A549 (cell line): ENCODE results near the gene PRPF8. TPM values are rescaled to one million over a fixed set of nuclear protein-coding genes. Genes with fewer than 3 reads are reported as not detected.

Experiments
- ATAC-seq, 2 experiments: fragments of 200-7000 bp in 1 of 2; fragments of >200 bp in 1 of 2; cut with Nextera tagmentation in 1 of 2; cut with Tn5 transposase in 1 of 2; 3 replicates each; pipeline versions ENCODE4 v1.8.0 to v1.9.1; 2018 to 2020; ENCODE audit warnings: mild to moderate bottlenecking in 1 of 2, moderate library complexity in 1 of 2
- CTCF ChIA-PET: fragments of 300-600 bp; sonication (Branson Sonifier 250); formaldehyde crosslinking; extraction: SDS; loops from one replicate; lab custom pipeline; 2021; ENCODE audit warnings: antibody characterized with exemption, inconsistent platforms; lab: Yijun Ruan, JAX
- POLR2A ChIA-PET: fragments of 350-600 bp; formaldehyde crosslinking; extraction: SDS; loops from one replicate; lab custom pipeline; 2021; ENCODE audit warnings: antibody characterized with exemption, inconsistent platforms; lab: Yijun Ruan, JAX
- DNase-seq, 2 experiments: peaks; one replicate each; pipeline versions ENCODE4 v3.0.0 to v3.0.0-alpha.2; 2011 to 2016; ENCODE audit warnings: low read depth in 1 of 2, low spot score in 1 of 2
- FAIRE-seq: peaks from 2 replicates; lab custom pipeline; 2011; peaks lifted over from hg19 to GRCh38; lab: Jason Lieb, UNC
- H3K27ac ChIP-seq, 2 experiments: fragments of >200 bp; sonication (Bioruptor Twin); formaldehyde crosslinking; 3 replicates each; pipeline ENCODE4 v1.5.1; 2016 to 2017
- H3K4me1 ChIP-seq: fragments of >200 bp; sonication (Bioruptor Twin); formaldehyde crosslinking; 3 replicates; pipeline ENCODE4 v1.6.1; 2016
- H3K4me2 ChIP-seq: fragments of >200 bp; sonication (Bioruptor Twin); formaldehyde crosslinking; 3 replicates; pipeline ENCODE4 v1.6.1; 2016
- H3K4me3 ChIP-seq: fragments of >200 bp; sonication (Bioruptor Twin); formaldehyde crosslinking; 3 replicates; pipeline ENCODE4 v1.5.1; 2016
- H3K9me3 ChIP-seq: fragments of >200 bp; sonication (Bioruptor Twin); formaldehyde crosslinking; 3 replicates; pipeline ENCODE4 v1.6.1; 2016
- CHD2 ChIP-seq: fragments of 150-350 bp; IDR thresholded peaks from 2 replicates; pipeline ENCODE4 v1.6.1; 2014; ENCODE audit warnings: low read length; ENCODE audit not compliant: partially characterized antibody
- EHF ChIP-seq: fragments of 250-450 bp; sonication (Bioruptor Pico); IDR thresholded peaks from 2 replicates; pipeline ENCODE4 v1.5.0; 2020; ENCODE audit warnings: mild to moderate bottlenecking
- ESRRA ChIP-seq: fragments of 150-350 bp; IDR thresholded peaks from 2 replicates; pipeline ENCODE4 v1.6.1; 2014; ENCODE audit warnings: mild to moderate bottlenecking, low read length, borderline replicate concordance
- FOSB ChIP-seq: fragments of 250-450 bp; sonication (Bioruptor Pico); IDR thresholded peaks from 2 replicates; pipeline ENCODE4 v1.5.0; 2020; ENCODE audit warnings: mild to moderate bottlenecking, moderate library complexity
- FOSL2 ChIP-seq, 2 experiments: fragments of 450-650 bp in 1 of 2; fragments of >200 bp in 1 of 2; sonication (Bioruptor Twin) in 1 of 2; formaldehyde crosslinking; IDR thresholded peaks; 2 replicates each; pipeline versions ENCODE4 v1.5.0 to v1.6.1; 2016 to 2020; ENCODE audit warnings: mild to moderate bottlenecking in 1 of 2, moderate library complexity in 1 of 2
- GATA3 ChIP-seq: IDR thresholded peaks from 2 replicates; pipeline ENCODE4 v1.6.1; 2012; ENCODE audit warnings: borderline replicate concordance
- JUN ChIP-seq, 2 experiments: fragments of >200 bp; sonication (Bioruptor Twin); formaldehyde crosslinking; IDR thresholded peaks; 2 replicates in 1 of 2; 3 replicates in 1 of 2; pipeline ENCODE4 v1.6.1; 2016 to 2017
- MAZ ChIP-seq: fragments of 150-350 bp; IDR thresholded peaks from 2 replicates; pipeline ENCODE4 v1.6.1; 2014; ENCODE audit warnings: antibody characterized with exemption, low read depth, low read length, borderline replicate concordance
- NR3C1 ChIP-seq: fragments of >200 bp; sonication (Bioruptor Twin); formaldehyde crosslinking; IDR thresholded peaks from 3 replicates; pipeline ENCODE4 v1.6.1; 2017
- PBX3 ChIP-seq: IDR thresholded peaks from 2 replicates; pipeline ENCODE4 v1.6.1; 2012
- PHF8 ChIP-seq: fragments of 200-600 bp; sonication (generic); IDR thresholded peaks from 2 replicates; pipeline ENCODE4 v1.6.1; 2016; ENCODE audit warnings: low read depth, mild to moderate bottlenecking, antibody characterized with exemption, moderate library complexity, borderline replicate concordance
- POLR2A ChIP-seq: IDR thresholded peaks from 2 replicates; pipeline ENCODE4 v1.6.1; 2012; ENCODE audit warnings: mild to moderate bottlenecking, low read length
- POLR2AphosphoS2 ChIP-seq: conservative IDR thresholded peaks from 2 replicates; pipeline ENCODE4 v1.6.1; 2012; ENCODE audit warnings: low read length, improper control_type of control experiment, inconsistent platforms
- RAD21 ChIP-seq, 2 experiments: fragments of >200 bp in 1 of 2; sonication (Bioruptor Twin) in 1 of 2; formaldehyde crosslinking in 1 of 2; IDR thresholded peaks in 1 of 2; conservative IDR thresholded peaks in 1 of 2; 2 replicates in 1 of 2; 3 replicates in 1 of 2; pipeline ENCODE4 v1.6.1; 2012 to 2018; ENCODE audit warnings: inconsistent platforms in 1 of 2
- RCOR1 ChIP-seq: fragments of 150-350 bp; IDR thresholded peaks from 2 replicates; pipeline ENCODE4 v1.6.1; 2014; ENCODE audit warnings: antibody characterized with exemption, low read length, low read depth
- RNF2 ChIP-seq: fragments of 200-600 bp; sonication (generic); IDR thresholded peaks from 2 replicates; pipeline ENCODE4 v1.6.1; 2016; ENCODE audit warnings: low read depth, mild to moderate bottlenecking, antibody characterized with exemption, moderate library complexity, borderline replicate concordance
- SMC3 ChIP-seq: fragments of >200 bp; sonication (Bioruptor Twin); formaldehyde crosslinking; IDR thresholded peaks from 3 replicates; pipeline ENCODE4 v1.6.1; 2018; ENCODE audit warnings: inconsistent platforms
- SREBF2 ChIP-seq: fragments of 450-650 bp; IDR thresholded peaks from 2 replicates; pipeline ENCODE4 v1.6.1; 2014; ENCODE audit warnings: mild to moderate bottlenecking, moderate library complexity
- TFCP2L1 ChIP-seq: fragments of 250-450 bp; sonication (Bioruptor Pico); IDR thresholded peaks from 2 replicates; pipeline ENCODE4 v1.5.0; 2021; ENCODE audit warnings: mild to moderate bottlenecking
- USF2 ChIP-seq: fragments of 450-650 bp; IDR thresholded peaks from 2 replicates; pipeline ENCODE4 v1.6.1; 2014; ENCODE audit warnings: antibody characterized with exemption
- ZNF302 ChIP-seq: fragments of 250-450 bp; sonication (Bioruptor Pico); IDR thresholded peaks from 2 replicates; pipeline ENCODE4 v1.9.0; 2021; ENCODE audit warnings: inconsistent platforms, mild to moderate bottlenecking, moderate library complexity
- ZSCAN20 ChIP-seq: fragments of 250-450 bp; sonication (Bioruptor Pico); IDR thresholded peaks from 2 replicates; pipeline ENCODE4 v1.8.0; 2022; ENCODE audit warnings: mild to moderate bottlenecking, moderate library complexity
- whole genome bisulfite sequencing: methylation state at CpG from one replicate; pipeline ENCODE4 v1.1.6; 2017; ENCODE audit errors: missing lambda C conversion rate; 5-methylcytosine and 5-hydroxymethylcytosine counted together
- polyA plus RNA-seq, 4 experiments: library from polyadenylated mRNA; depleted of rRNA in 3 of 4; stranded (reverse); fragments of >200 nt; fragmentation: RNase III in 1 of 4; extraction: RNeasy Plus Mini Kit Qiagen cat#74134 plus additional on column Dnase treatment in 1 of 4; gene quantifications; 2 replicates in 3 of 4; 3 replicates in 1 of 4; pipeline ENCODE4 v1.2.3, GENCODE V29; 2011 to 2017
- TF ChIP-seq, protein P1 (sequence below): fragments of >200 bp; sonication (Bioruptor Twin); formaldehyde crosslinking; IDR thresholded peaks from 3 replicates; pipeline ENCODE4 v1.5.1; 2016
- TF ChIP-seq, protein P2 (sequence below): IDR thresholded peaks from 2 replicates; pipeline ENCODE4 v1.6.1; 2012

The PRPF8 gene
- polyA plus RNA-seq, 2 of the 4 experiments (the other 2 are of a cell fraction), result 234 to 263 TPM

- WGBS, result 35% methylated on average over 19 of the region's 23 CpGs
- ATAC-seq, result peak; percentile 45 to 59
- TF ChIP-seq RCOR1 (no peak), POLR2AphosphoS2 (0 out of 2 replicates have a peak, but pooled peaks have one; percentile 86), EHF (CRISPR knock-in tag) (no peak), ZNF302 (CRISPR knock-in tag) (no peak), ESRRA (peak; percentile 60; the same call in 1 of the 2 replicates), GATA3 (peak; percentile 43; the same call in 1 of the 2 replicates), PBX3 (0 out of 2 replicates have a peak, but pooled peaks have one; percentile 20), ZSCAN20 (CRISPR knock-in tag) (no peak), MAZ (no peak), SMC3 (no peak), TFCP2L1 (CRISPR knock-in tag) (peak; percentile 71; the same call in 1 of the 2 replicates), RNF2 (no peak), USF2 (0 out of 2 replicates have a peak, but pooled peaks have one; percentile 7)
- peaks cover 23% of the 10 kb centered on the region for H3K4me1 ChIP-seq
- CTCF ChIA-PET, result interaction anchor here (0.6 to 11.7 kb wide), 32 partner anchors 8 to 397 kb away, joined by 3 to 204 read pairs (median 10); partner anchors contain the start of genes INPP5K, PITPNA, PRPF8 and RTN4RL1
- H3K4me2 ChIP-seq, result peak within 1 kb of the TSS; percentile 97
- peak within 1 kb of the TSS; percentile 85 to 89 for H3K27ac ChIP-seq
- POLR2A ChIA-PET, result interaction anchor here (0.6 to 3.4 kb wide), 15 partner anchors 9 to 134 kb away, joined by 3 to 43 read pairs (median 9); no protein-coding TSS in a partner anchor
- no peaks in the 10 kb centered on the region for H3K9me3 ChIP-seq
- peak; percentile 62 to 74 for DNase-seq
- FAIRE-seq, result no peak
- peak within 1 kb of the TSS; percentile 54 for H3K4me3 ChIP-seq
Observed at GRCh38 chr17:1649844-1650501, 34.7 kb downstream of the PRPF8 start, which contains the start of gene RILP. Gene RILP (minus strand): TSS chr17:1649866. CDS start chr17:1649804, 62 bp downstream.

GRCh38 chr17:1648963-1649843 lies 35.5 kb downstream of the PRPF8 start:
- Histone ChIP-seq H3K4me2 (peak overlapping the region; percentile 97), H3K27ac (peak overlapping the region; percentile 85 to 89), H3K4me3 (peak overlapping the region; percentile 54), H3K9me3 (no peaks in the 10 kb centered on the region), H3K4me1 (peaks cover 30% of the 10 kb centered on the region)
- DNase-seq (peak; percentile 88 to 97), ATAC-seq (peak; percentile 61 to 74), FAIRE-seq (no peak)
- 0% methylated on average over 16 of the region's 100 CpGs for WGBS
- ChIA-PET POLR2A (interaction anchor here (0.6 to 3.4 kb wide), 23 partner anchors 9 to 768 kb away, joined by 3 to 43 read pairs (median 7); partner anchors contain the start of genes INPP5K, SLC43A2 and WDR81), CTCF (interaction anchor here (0.5 to 11.7 kb wide), 51 partner anchors 9 to 1927 kb away, joined by 3 to 204 read pairs (median 6); partner anchors contain the start of genes INPP5K, PITPNA, PRPF8 and RTN4RL1)
- TF ChIP-seq FOSL2 (IDR thresholded peaks at IDR 0.05) (no peak), FOSL2 (CRISPR knock-in tag; IDR thresholded peaks at IDR 0.05) (peak; percentile 91), CHD2 (peak; percentile 29), RAD21 (conservative IDR thresholded peaks at IDR 0.05 in 1 of 2, IDR thresholded peaks at IDR 0.05 in 1 of 2) (peak; percentile 65 to 86), RNF2 (peak; percentile 89; the same call in 1 of the 2 replicates), POLR2A (peak; percentile 85), JUN (IDR thresholded peaks at IDR 0.05) (peak; percentile 51 to 79; a peak in 4 of 5 replicates), NR3C1 (no peak), SREBF2 (no peak), FOSB (CRISPR knock-in tag) (0 out of 2 replicates have a peak, but pooled peaks have one; percentile 49), SMC3 (peak; percentile 95; the same call in 2 of the 3 replicates), EHF (CRISPR knock-in tag) (no peak), ZSCAN20 (CRISPR knock-in tag) (no peak), PHF8 (peak; percentile 69; the same call in 1 of the 2 replicates)
- TF ChIP-seq, protein P1, sequence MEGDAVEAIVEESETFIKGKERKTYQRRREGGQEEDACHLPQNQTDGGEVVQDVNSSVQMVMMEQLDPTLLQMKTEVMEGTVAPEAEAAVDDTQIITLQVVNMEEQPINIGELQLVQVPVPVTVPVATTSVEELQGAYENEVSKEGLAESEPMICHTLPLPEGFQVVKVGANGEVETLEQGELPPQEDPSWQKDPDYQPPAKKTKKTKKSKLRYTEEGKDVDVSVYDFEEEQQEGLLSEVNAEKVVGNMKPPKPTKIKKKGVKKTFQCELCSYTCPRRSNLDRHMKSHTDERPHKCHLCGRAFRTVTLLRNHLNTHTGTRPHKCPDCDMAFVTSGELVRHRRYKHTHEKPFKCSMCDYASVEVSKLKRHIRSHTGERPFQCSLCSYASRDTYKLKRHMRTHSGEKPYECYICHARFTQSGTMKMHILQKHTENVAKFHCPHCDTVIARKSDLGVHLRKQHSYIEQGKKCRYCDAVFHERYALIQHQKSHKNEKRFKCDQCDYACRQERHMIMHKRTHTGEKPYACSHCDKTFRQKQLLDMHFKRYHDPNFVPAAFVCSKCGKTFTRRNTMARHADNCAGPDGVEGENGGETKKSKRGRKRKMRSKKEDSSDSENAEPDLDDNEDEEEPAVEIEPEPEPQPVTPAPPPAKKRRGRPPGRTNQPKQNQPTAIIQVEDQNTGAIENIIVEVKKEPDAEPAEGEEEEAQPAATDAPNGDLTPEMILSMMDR, result peak; percentile 99
- TF ChIP-seq, protein P2, sequence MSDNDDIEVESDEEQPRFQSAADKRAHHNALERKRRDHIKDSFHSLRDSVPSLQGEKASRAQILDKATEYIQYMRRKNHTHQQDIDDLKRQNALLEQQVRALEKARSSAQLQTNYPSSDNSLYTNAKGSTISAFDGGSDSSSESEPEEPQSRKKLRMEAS, result peak; percentile 68
